ENCODE data around the gene PGAM2. TPM values are rescaled to one million over a fixed set of nuclear protein-coding genes. Genes with fewer than 3 reads are reported as not detected.

PGAM2 gene
- total RNA-seq, 1 experiment from 2014 or later: 8.7 TPM

DNA sequence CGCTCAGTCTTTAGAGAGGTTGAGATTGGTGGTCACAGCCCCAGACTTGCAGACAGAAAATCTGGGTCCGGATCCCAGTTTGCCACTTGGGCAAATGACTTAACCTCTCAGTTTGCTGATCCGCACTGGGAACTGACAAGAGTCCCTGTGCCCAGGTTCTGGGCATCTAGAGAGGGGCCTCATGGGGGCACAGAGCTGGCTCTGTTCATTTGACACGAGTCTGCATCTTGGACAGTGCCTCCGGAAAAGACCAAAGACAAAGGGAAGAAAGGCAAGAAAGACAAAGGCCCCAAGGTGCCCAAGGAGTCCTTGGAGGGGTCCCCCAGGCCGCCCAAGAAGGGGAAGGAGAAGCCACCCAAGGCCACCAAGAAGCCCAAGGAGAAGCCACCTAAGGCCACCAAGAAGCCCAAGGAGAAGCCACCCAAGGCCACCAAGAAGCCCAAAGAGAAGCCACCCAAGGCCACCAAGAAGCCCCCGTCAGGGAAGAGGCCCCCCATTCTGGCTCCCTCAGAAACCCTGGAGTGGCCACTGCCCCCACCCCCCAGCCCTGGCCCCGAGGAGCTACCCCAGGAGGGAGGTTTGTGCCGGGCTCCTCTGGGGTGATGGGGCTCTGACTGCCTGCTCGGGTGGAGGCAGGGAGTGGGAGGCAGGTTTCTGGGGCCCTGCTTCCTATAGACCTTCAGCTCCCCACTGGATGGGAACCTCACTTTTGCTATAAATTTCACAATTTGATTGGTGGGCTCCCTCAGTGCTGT lies 41.1 kb upstream of the PGAM2 start:
- Histone ChIP-seq H4K20me1 (ENCODE audit: control insufficient read depth, insufficient read depth, insufficient read length) (no peaks in the 10 kb centered on the region), H3K9ac (ENCODE audit: extremely low read depth, insufficient read length, low read length) (no peak overlapping the region), H2BK12ac (ENCODE audit: insufficient read length, low read depth, low read length) (no peak overlapping the region), H3K27me3 (ENCODE audit: insufficient read depth, low read length) (no peaks in the 10 kb centered on the region; the same call in 1 of the 2 replicates), H3K9me3 (ENCODE audit: control insufficient read depth, low read depth, low read length) (no peaks in the 10 kb centered on the region), H4K8ac (replicated peaks; ENCODE audit: insufficient read length, low read depth, low read length) (no peak overlapping the region), H2BK20ac (ENCODE audit: low read depth, low read length, poor library complexity, severe bottlenecking) (no peak overlapping the region), H3K23me2 (ENCODE audit: insufficient read length, low read depth, low read length, poor library complexity, severe bottlenecking) (peaks cover 10% of the 10 kb centered on the region), H2BK5ac (ENCODE audit: insufficient read length, low read length) (no peak overlapping the region), H3K23ac (ENCODE audit: insufficient read length, low read depth, low read length) (no peak overlapping the region), H3K18ac (ENCODE audit: insufficient read length, low read depth, low read length) (no peak overlapping the region), H3K27ac (ENCODE audit: insufficient read length, low read depth, low read length) (no peak overlapping the region), H2AFZ (ENCODE audit: low read length) (no peak overlapping the region), H2BK120ac (ENCODE audit: low read depth, low read length, poor library complexity, severe bottlenecking) (no peak overlapping the region), H3K4me1 (ENCODE audit: insufficient read depth, low read length) (no peaks in the 10 kb centered on the region; the same call in 1 of the 2 replicates), H2AK5ac (ENCODE audit: insufficient read length, low read length) (no peak overlapping the region), H4K5ac (ENCODE audit: insufficient read length, low read depth, low read length) (no peak overlapping the region), H3K79me1 (ENCODE audit: insufficient read depth, low read depth, low read length, poor library complexity, severe bottlenecking) (no peaks in the 10 kb centered on the region), H3K4me2 (ENCODE audit: insufficient read depth, insufficient read length, low read length) (no peak overlapping the region), H3T11ph (ENCODE audit: low read length) (no peak overlapping the region), H3K14ac (ENCODE audit: insufficient read depth, low read length) (no peak overlapping the region), H3K56ac (ENCODE audit: insufficient read length, low read depth, low read length) (no peak overlapping the region), H4K91ac (ENCODE audit: insufficient read length, low read depth, low read length) (no peak overlapping the region), H3K4ac (ENCODE audit: low read depth, low read length) (no peak overlapping the region), H3K79me2 (ENCODE audit: insufficient read depth, low read length) (no peaks in the 10 kb centered on the region), H2BK15ac (ENCODE audit: low read depth, low read length) (no peak overlapping the region)
- peaks cover 29% of the 10 kb centered on the region for H3K27me3 Mint-ChIP-seq (ENCODE audit: low read depth)
- no peaks in the 10 kb centered on the region for H3K9me3 Mint-ChIP-seq
- TF ChIP-seq, protein P1, sequence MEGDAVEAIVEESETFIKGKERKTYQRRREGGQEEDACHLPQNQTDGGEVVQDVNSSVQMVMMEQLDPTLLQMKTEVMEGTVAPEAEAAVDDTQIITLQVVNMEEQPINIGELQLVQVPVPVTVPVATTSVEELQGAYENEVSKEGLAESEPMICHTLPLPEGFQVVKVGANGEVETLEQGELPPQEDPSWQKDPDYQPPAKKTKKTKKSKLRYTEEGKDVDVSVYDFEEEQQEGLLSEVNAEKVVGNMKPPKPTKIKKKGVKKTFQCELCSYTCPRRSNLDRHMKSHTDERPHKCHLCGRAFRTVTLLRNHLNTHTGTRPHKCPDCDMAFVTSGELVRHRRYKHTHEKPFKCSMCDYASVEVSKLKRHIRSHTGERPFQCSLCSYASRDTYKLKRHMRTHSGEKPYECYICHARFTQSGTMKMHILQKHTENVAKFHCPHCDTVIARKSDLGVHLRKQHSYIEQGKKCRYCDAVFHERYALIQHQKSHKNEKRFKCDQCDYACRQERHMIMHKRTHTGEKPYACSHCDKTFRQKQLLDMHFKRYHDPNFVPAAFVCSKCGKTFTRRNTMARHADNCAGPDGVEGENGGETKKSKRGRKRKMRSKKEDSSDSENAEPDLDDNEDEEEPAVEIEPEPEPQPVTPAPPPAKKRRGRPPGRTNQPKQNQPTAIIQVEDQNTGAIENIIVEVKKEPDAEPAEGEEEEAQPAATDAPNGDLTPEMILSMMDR (conservative IDR thresholded peaks at IDR 0.05): no peak
- DNase-seq: no peak
- peaks cover 2 to 13% (median 11%) of the 10 kb centered on the region in 3 experiments; a peak in 5 of 7 replicates for H3K36me3 Mint-ChIP-seq (ENCODE audit: insufficient read depth in 1 of 3, low read depth in 3 of 3)
- WGBS (ENCODE audit: extremely low coverage, insufficient read length, low lambda C conversion rate): no CpG with 5 or more reads among the region's 10 CpGs
- peaks cover 11 to 15% of the 10 kb centered on the region in 2 experiments for H3K4me1 Mint-ChIP-seq
- H3K27ac Mint-ChIP-seq: no peak overlapping the region
- no peak overlapping the region for H3K4me3 Mint-ChIP-seq

Measured in H9 (cell line).